Keratinocyte (primary cell): Measurements from ENCODE around the gene TARS3. TPM values are rescaled to one million over a fixed set of nuclear protein-coding genes. Genes with fewer than 3 reads are reported as not detected.

Experiments used
- DNase-seq: peaks from one replicate; pipeline ENCODE4 v3.0.0-alpha.2; 2011; ENCODE audit warnings: low read depth, missing footprints, low spot score
- FAIRE-seq: peaks from 2 replicates; lab custom pipeline; 2011; peaks lifted over from hg19 to GRCh38; lab: Jason Lieb, UNC
- H2AFZ ChIP-seq: 2 replicates; pipeline ENCODE4 v1.6.0; 2012; ENCODE audit warnings: low read length, control low read depth, inconsistent platforms; ENCODE audit not compliant: control insufficient read depth
- H3K27ac ChIP-seq: 2 replicates; pipeline ENCODE4 v1.5.1; 2011; ENCODE audit warnings: low read length; ENCODE audit not compliant: control insufficient read depth, insufficient read depth
- H3K27me3 ChIP-seq: 3 replicates; pipeline ENCODE4 v1.6.0; 2011; ENCODE audit warnings: low read length; ENCODE audit not compliant: control insufficient read depth, insufficient read depth; ENCODE audit errors: extremely low read depth
- H3K36me3 ChIP-seq, 2 experiments: 2 replicates in 1 of 2; 3 replicates in 1 of 2; pipeline ENCODE4 v1.5.1; 2011; ENCODE audit warnings: low read length in 2 of 2, mild to moderate bottlenecking in 1 of 2; ENCODE audit not compliant: control insufficient read depth in 2 of 2, insufficient read depth in 2 of 2; ENCODE audit errors: extremely low read depth in 1 of 2
- H3K4me1 ChIP-seq: 3 replicates; pipeline ENCODE4 v1.5.1; 2011; ENCODE audit warnings: low read length; ENCODE audit not compliant: control insufficient read depth, insufficient read depth; ENCODE audit errors: extremely low read depth
- H3K4me2 ChIP-seq: 3 replicates; pipeline ENCODE4 v1.6.0; 2011; ENCODE audit warnings: low read depth, low read length; ENCODE audit not compliant: control insufficient read depth, insufficient read depth; ENCODE audit errors: extremely low read depth
- H3K4me3 ChIP-seq, 3 experiments: fragments of 200-600 bp in 1 of 3; sonication (generic) in 1 of 3; 2 replicates in 2 of 3; 3 replicates in 1 of 3; pipeline ENCODE4 v1.5.1; 2011 to 2016; ENCODE audit warnings: low read length in 3 of 3, mild to moderate bottlenecking in 3 of 3, control low read depth in 2 of 3, inconsistent platforms in 1 of 3, low read depth in 1 of 3, mixed read lengths in 1 of 3, mixed run types in 1 of 3, moderate library complexity in 1 of 3; ENCODE audit not compliant: control insufficient read depth in 2 of 3, insufficient read depth in 2 of 3; ENCODE audit errors: extremely low read depth in 1 of 3
- H3K79me2 ChIP-seq: 2 replicates; pipeline ENCODE4 v1.6.0; 2012; ENCODE audit warnings: low read length; ENCODE audit not compliant: control insufficient read depth, insufficient read depth
- H3K9ac ChIP-seq: 3 replicates; pipeline ENCODE4 v1.6.0; 2011; ENCODE audit warnings: low read length; ENCODE audit not compliant: control insufficient read depth, insufficient read depth; ENCODE audit errors: extremely low read depth
- H3K9me1 ChIP-seq: 3 replicates; pipeline ENCODE4 v1.6.0; 2011; ENCODE audit warnings: low read length; ENCODE audit not compliant: control insufficient read depth, insufficient read depth; ENCODE audit errors: extremely low read depth
- H3K9me3 ChIP-seq: 2 replicates; pipeline ENCODE4 v1.5.1; 2012; ENCODE audit warnings: low read depth, low read length; ENCODE audit not compliant: control insufficient read depth
- H4K20me1 ChIP-seq: 3 replicates; pipeline ENCODE4 v1.6.0; 2011; ENCODE audit warnings: low read length; ENCODE audit not compliant: control insufficient read depth, insufficient read depth; ENCODE audit errors: extremely low read depth
- CTCF ChIP-seq, 3 experiments: IDR thresholded peaks in 1 of 3; conservative IDR thresholded peaks in 1 of 3; optimal IDR thresholded peaks in 1 of 3; 2 replicates in 2 of 3; 3 replicates in 1 of 3; pipeline versions ENCODE3 to v1.5.1; 2011; ENCODE audit warnings: low read length in 3 of 3, mild to moderate bottlenecking in 3 of 3, moderate library complexity in 2 of 3, control low read depth in 1 of 3, inconsistent platforms in 1 of 3; ENCODE audit not compliant: insufficient read depth in 2 of 3; ENCODE audit errors: extremely low read depth in 1 of 3
- EZH2 ChIP-seq: IDR thresholded peaks from one replicate; pipeline ENCODE4 v1.6.1; 2012; ENCODE audit warnings: inconsistent platforms, mild to moderate bottlenecking, low read length, moderate library complexity
- dilution Hi-C: fragments of 300-500 bp; cut with MboI; formaldehyde crosslinking; loops from one replicate; pipeline ENCODE4 v1.7.0; 2020; ENCODE audit warnings: low sequenced_read_pairs; ENCODE audit not compliant: extremely low pct_ligation_motif_present
- polyA plus RNA-seq, 5 experiments: library from polyadenylated mRNA; depleted of rRNA in 3 of 5; stranded (reverse) in 3 of 5; stranded (forward) in 1 of 5; unstranded in 1 of 5; fragments of >200 nt; gene quantifications; 1 replicate in 1 of 5; 2 replicates in 3 of 5; 3 replicates in 1 of 5; pipeline versions ENCODE4 v1.2.1 to v1.2.3, GENCODE V29; 2011 to 2012; ENCODE audit warnings: missing spikeins in 2 of 5, low read depth in 1 of 5, low replicate concordance in 1 of 5

Gene TARS3
- polyA plus RNA-seq, 1 donor (not counting 4 experiments of a cell fraction or from before 2014, with no cell fraction given) = 3.9 TPM

- FAIRE-seq = no peak
- peaks cover 33% of the 10 kb centered on the region for H3K27me3 ChIP-seq
- H3K27ac ChIP-seq = no peak overlapping the region
- H3K36me3 ChIP-seq = no peaks in the 10 kb centered on the region
- no peak for DNase-seq
- no peaks in the 10 kb centered on the region for H4K20me1 ChIP-seq
- no peak overlapping the region for H3K4me3 ChIP-seq
- H3K9ac ChIP-seq = no peak overlapping the region
- no peak overlapping the region for H3K4me2 ChIP-seq
- H3K9me3 ChIP-seq = no peaks in the 10 kb centered on the region
- dilution Hi-C loops = no loop called here
- no peak for TF ChIP-seq EZH2
- TF ChIP-seq CTCF (optimal IDR thresholded peaks at IDR 0.05 in 1 of 3, IDR thresholded peaks at IDR 0.05 in 1 of 3, conservative IDR thresholded peaks at IDR 0.05 in 1 of 3; ENCODE audit: extremely low read depth in 1 of 3, insufficient read depth in 2 of 3, low read length in 3 of 3) = no peak
- no peaks in the 10 kb centered on the region for H3K9me1 ChIP-seq
- peaks cover 7% of the 10 kb centered on the region for H3K4me1 ChIP-seq
- no peaks in the 10 kb centered on the region for H3K79me2 ChIP-seq
- H2AFZ ChIP-seq = no peak overlapping the region
These were observed 113.3 kb downstream of the TARS3 start for GRCh38 chr15:101611007-101611406.

GRCh38 chr15:101610611-101611000 is 113.7 kb downstream of the TARS3 start:
- H3K9me3 ChIP-seq = no peaks in the 10 kb centered on the region
- H2AFZ ChIP-seq = no peak overlapping the region
- no peak overlapping the region for H3K4me3 ChIP-seq
- DNase-seq (no peak), FAIRE-seq (no peak)
- peaks cover 34% of the 10 kb centered on the region for H3K27me3 ChIP-seq
- H3K36me3 ChIP-seq = no peaks in the 10 kb centered on the region
- no peak overlapping the region for H3K9ac ChIP-seq
- no peaks in the 10 kb centered on the region for H3K9me1 ChIP-seq
- H3K4me1 ChIP-seq = peaks cover 4% of the 10 kb centered on the region
- no peak overlapping the region for H3K4me2 ChIP-seq
- dilution Hi-C loops = no loop called here
- H3K79me2 ChIP-seq = no peaks in the 10 kb centered on the region
- TF ChIP-seq EZH2 (no peak), CTCF (optimal IDR thresholded peaks at IDR 0.05 in 1 of 3, IDR thresholded peaks at IDR 0.05 in 1 of 3, conservative IDR thresholded peaks at IDR 0.05 in 1 of 3; ENCODE audit: extremely low read depth in 1 of 3, insufficient read depth in 2 of 3, low read length in 3 of 3) (no peak)
- no peak overlapping the region for H3K27ac ChIP-seq
- no peaks in the 10 kb centered on the region for H4K20me1 ChIP-seq
